DOHH2 (cell line): Measurements from ENCODE around the gene NKX2-4.

Experiments used
- CTCF ChIP-seq: fragments of 200-600 bp; sonication (generic); IDR thresholded peaks from one replicate; pipeline ENCODE4 v1.5.1; 2014; ENCODE audit warnings: antibody characterized with exemption, mild to moderate bottlenecking, low read depth, low read length; ENCODE audit not compliant: poor library complexity, severe bottlenecking
- EZH2phosphoT487 ChIP-seq: fragments of 200-600 bp; sonication (generic); IDR thresholded peaks from 2 replicates; pipeline ENCODE4 v1.6.1; 2017; ENCODE audit warnings: borderline replicate concordance, mild to moderate bottlenecking, antibody characterized with exemption, low read length, moderate library complexity, mixed read lengths

DNA sequence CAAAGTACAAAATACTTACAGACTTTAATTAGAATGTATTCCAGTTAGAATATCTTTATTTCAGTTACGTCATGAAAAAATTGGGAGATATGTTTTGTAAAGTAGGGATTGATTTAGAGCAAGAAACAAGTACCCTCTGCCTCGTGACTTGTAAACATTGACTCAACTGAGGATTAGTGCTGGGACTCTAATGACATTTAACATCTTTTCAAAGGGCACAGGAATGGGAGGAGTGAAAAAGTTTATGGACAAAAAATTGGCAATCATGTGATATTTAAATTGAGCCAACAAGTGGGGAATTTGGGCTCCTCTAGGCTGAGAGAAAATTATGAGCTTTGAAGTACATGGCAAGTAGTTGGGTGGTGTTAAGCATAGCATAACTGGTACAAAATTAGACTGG, 25.3 kb downstream of the NKX2-4 start:
- no peak for TF ChIP-seq CTCF
- TF ChIP-seq EZH2phosphoT487 = no peak
